T1000 (cell line): ENCODE results near the gene WDR7.

Experiments used
- DNase-seq: peaks from one replicate; lab custom pipeline; 2025; ENCODE audit warnings: mixed read lengths; lab: John Stamatoyannopoulos, UW

Gene WDR7

DNA sequence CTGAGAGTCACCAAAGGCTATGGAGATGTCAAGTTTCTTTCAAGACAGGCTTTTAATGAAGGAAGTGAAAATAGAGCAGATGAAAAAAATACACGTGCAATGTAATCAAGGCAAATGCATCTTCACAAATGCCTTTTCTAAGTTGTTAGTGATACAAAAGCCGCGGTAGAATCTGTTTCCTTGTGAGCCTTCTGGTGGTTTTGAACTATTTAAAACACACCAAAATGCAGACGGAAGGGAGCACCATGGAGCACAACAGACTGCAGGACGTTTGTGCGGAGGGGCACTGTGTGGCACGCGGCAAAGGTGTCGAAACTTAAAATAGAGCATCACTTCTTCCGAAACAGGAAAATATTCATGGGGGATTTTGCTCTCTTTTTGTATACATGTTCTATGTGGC is 430.7 kb downstream of the WDR7 start:
- DNase-seq, result no peak

DNA sequence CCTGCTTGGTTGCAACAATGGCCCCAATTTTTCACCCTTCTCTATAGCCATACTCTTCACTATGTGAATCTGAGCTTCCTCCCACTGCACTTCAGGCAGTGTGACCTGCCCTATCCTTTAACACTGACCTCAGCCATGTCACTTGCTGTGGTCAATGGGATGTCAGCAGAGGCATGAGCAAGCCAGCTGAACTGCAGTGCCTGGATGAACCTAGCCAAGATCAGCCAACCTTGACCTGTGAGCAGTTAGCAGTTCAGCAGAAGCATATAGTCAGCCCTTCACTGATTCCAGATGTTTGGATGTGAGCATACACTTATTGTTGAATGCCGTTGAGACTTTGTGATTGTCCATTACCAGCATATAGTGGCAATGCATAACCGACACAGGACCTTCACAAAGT is 432.3 kb downstream of the WDR7 start:
- DNase-seq, result no peak

DNA sequence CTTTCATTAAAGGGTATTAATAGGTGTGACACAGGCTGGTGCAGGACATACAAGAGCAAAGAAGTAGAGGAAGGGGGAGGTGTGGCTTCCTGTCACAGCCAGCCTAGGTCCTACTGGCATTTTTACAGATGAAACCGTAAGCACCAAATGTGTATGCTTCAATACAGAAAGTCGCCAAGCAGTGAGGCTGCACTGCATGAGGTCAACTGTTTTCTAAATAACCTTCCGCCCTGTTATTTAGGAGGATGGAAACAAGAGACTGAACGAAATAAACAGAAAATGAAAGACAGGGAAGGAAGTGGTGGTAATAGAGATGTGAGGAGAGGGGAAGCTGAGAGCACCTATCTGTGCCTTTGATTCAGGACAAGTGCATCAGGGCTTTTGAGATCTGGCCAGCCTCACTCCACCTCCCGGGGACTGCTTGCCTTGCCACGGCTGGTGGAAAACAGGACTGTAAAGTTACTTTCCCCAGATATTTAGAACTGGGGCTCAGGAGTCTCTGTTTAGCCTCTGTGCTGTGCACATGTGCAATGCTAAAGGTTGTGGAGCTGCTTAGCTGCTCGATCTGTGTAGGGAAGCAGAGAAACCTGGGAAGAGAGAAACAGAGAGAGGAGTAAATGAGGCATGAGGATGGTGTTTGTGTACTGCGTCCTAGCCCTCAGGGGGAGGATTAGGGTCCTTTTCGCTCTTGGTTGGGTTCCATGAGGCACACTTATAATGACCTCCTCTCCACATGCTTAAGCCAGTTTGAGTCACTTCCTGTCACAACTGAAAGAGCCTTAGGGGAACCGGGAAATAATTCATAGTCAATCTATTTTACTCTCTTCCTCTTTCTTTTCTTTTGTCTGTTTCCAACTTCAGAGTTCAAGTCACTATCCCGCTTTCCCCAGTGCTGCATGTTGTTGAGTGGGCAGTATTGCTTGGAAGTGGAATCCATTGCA is 433.4 kb downstream of the WDR7 start:
- DNase-seq, result no peak

DNA sequence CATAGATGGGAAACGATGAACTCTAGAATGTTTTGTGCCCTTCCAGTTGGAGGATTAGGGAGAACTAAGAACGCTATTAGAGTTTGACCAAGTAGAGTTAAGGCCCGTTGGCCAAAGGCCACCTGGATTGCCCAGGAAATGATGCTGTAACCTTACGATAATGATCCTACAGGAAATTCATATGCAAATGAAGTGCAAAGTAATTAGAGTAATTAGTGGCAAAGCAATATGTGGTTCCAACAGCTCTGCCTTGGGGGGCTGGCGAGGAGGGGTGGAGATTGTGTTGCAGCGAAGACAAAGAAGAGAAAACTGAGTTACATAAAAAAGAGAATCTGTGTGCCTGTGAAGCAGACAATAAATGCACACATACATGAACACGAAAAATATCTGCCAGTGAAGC is 434.2 kb downstream of the WDR7 start:
- no peak for DNase-seq

DNA sequence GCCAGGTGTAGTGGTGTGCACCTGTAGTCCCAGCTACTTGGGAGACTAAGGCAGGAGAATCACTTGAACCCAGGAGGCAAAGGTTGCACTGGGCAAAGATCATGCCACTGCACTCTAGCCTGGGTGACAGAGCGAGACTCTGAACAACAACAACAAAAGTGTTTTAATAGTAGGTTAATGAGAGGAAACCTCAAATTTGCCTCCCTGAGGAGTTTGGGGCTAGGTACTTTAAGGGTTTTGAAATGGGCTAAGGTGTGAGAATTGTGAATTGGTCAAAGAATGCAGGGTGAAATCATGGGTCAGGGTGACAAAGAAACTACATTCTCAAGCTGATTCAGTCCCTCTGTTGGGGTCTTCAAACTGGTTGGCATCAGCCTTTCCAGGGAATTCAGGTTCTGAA is 435.0 kb downstream of the WDR7 start:
- no peak for DNase-seq
